ENCODE data around the gene SUFU.

SUFU gene

DNA sequence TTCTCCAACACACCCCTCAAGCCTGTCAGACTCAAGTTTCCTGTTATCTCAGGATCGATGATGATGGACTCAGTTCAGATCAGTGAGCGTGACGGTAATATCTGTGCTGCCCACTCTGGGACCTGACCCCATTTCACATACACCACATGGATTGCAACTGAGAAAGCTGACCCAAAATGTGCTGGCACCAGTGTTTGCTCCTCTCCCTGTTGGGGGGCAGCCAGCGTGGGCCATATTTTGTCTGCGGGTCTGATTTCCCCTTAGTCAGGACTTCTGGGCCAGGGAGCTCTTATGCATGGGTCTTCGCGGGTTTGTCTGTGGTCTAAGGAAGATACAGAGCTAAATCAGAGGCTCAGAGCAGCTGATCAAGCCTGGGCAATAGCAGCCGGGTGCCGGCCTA lies 97.9 kb downstream of the SUFU start:
- Histone ChIP-seq H2BK15ac (ENCODE audit: low read length) (no peak overlapping the region), H3K4me2 (ENCODE audit: insufficient read depth, low read length, poor library complexity, severe bottlenecking) (no peak overlapping the region), H2AK5ac (ENCODE audit: low read depth, low read length) (no peak overlapping the region), H3K4me1 (ENCODE audit: control insufficient read depth in 2 of 2, insufficient read depth in 1 of 2, low read depth in 1 of 2, low read length in 2 of 2) (peaks cover 0 to 7% of the 10 kb centered on the region in 2 donors), H3K79me1 (ENCODE audit: low read depth, low read length) (no peaks in the 10 kb centered on the region), H3K27me3 (ENCODE audit: control insufficient read depth in 3 of 3, insufficient read depth in 3 of 3, low read depth in 1 of 3, low read length in 3 of 3) (no peaks in the 10 kb centered on the region), H3K4ac (ENCODE audit: low read length) (no peak overlapping the region), H4K8ac (ENCODE audit: low read depth, low read length) (no peak overlapping the region), H3K9ac (ENCODE audit: low read depth, low read length, poor library complexity) (no peak overlapping the region), H3K18ac (ENCODE audit: low read length) (no peak overlapping the region), H3K36me3 (replicated peaks in 1 of 2; ENCODE audit: control insufficient read depth in 2 of 2, insufficient read depth in 2 of 2, low read length in 2 of 2) (peaks cover 39 to 88% of the 10 kb centered on the region in 2 donors), H2AFZ (ENCODE audit: low read length) (no peak overlapping the region), H3K4me3 (ENCODE audit: low read length in 2 of 2) (no peak overlapping the region), H3K27ac (replicated peaks; ENCODE audit: low read length) (no peak overlapping the region), H3K23ac (ENCODE audit: low read depth, low read length, poor library complexity) (no peak overlapping the region), H3K14ac (ENCODE audit: low read length) (no peak overlapping the region), H2BK120ac (ENCODE audit: low read depth, low read length) (no peak overlapping the region), H2BK5ac (ENCODE audit: low read length) (no peak overlapping the region), H3K9me3 (replicated peaks in 1 of 2; ENCODE audit: control insufficient read depth in 2 of 2, insufficient read depth in 1 of 2, low read depth in 1 of 2, low read length in 2 of 2) (no peaks in the 10 kb centered on the region), H4K91ac (ENCODE audit: low read depth, low read length, poor library complexity) (no peak overlapping the region), H2BK12ac (ENCODE audit: low read length) (no peak overlapping the region)
- no peak for DNase-seq (ENCODE audit: low spot score)
- no CpG with 5 or more reads among the region's 9 CpGs for WGBS, 2 donors (ENCODE audit: extremely low coverage in 2 of 2, insufficient read length in 2 of 2, insufficient replicate concordance in 1 of 2)

DNA sequence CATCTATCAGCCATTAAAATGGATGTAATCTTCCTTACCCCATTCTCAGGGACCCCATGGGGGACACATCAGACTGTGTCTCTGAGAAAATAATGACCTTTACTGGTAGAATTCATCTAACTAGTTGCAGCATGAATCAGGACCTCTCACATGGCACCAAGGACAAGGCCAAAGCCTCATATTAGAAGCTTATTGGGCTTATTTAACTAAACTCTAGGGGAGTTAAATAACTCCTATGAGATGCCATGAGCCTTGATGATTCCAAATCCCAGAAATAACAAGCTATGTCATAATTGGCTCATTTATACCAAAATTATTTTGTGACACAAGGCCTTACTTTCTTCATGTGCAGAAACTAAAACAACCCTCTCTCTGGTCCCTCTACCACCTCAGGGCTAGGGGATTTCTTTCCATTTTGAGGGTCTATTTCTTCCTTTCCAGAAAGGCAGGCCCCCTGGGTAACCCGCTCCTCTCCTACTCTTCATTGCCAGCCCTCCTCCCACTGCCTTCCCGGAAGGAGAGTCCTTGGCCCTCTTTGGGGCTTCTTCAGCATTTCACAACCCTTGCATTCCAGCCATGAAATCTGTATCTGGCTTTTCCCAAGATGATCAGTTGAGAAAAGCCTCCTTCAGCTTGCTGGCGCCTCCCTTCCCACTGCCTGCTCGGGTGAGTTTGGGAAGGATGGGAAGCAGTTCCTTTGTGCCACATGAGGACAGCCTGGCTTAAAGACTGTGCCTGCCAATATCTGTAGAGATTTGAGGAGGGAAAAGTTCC lies 98.7 kb downstream of the SUFU start:
- Histone ChIP-seq H3K4ac (ENCODE audit: low read length) (no peak overlapping the region), H2BK120ac (ENCODE audit: low read depth, low read length) (no peak overlapping the region), H3K9ac (ENCODE audit: low read depth, low read length, poor library complexity) (no peak overlapping the region), H2AFZ (ENCODE audit: low read length) (no peak overlapping the region), H2BK5ac (ENCODE audit: low read length) (no peak overlapping the region), H3K79me1 (ENCODE audit: low read depth, low read length) (no peaks in the 10 kb centered on the region), H2BK12ac (ENCODE audit: low read length) (no peak overlapping the region), H3K36me3 (replicated peaks in 1 of 2; ENCODE audit: control insufficient read depth in 2 of 2, insufficient read depth in 2 of 2, low read length in 2 of 2) (peaks cover 35 to 80% of the 10 kb centered on the region in 2 donors), H3K27ac (replicated peaks; ENCODE audit: low read length) (no peak overlapping the region), H3K4me3 (ENCODE audit: low read length in 2 of 2) (no peak overlapping the region), H4K91ac (ENCODE audit: low read depth, low read length, poor library complexity) (no peak overlapping the region), H3K14ac (ENCODE audit: low read length) (no peak overlapping the region), H4K8ac (ENCODE audit: low read depth, low read length) (no peak overlapping the region), H3K4me2 (ENCODE audit: insufficient read depth, low read length, poor library complexity, severe bottlenecking) (no peak overlapping the region), H3K9me3 (replicated peaks in 1 of 2; ENCODE audit: control insufficient read depth in 2 of 2, insufficient read depth in 1 of 2, low read depth in 1 of 2, low read length in 2 of 2) (no peaks in the 10 kb centered on the region), H2AK5ac (ENCODE audit: low read depth, low read length) (no peak overlapping the region), H3K27me3 (ENCODE audit: control insufficient read depth in 3 of 3, insufficient read depth in 3 of 3, low read depth in 1 of 3, low read length in 3 of 3) (no peaks in the 10 kb centered on the region), H2BK15ac (ENCODE audit: low read length) (no peak overlapping the region), H3K18ac (ENCODE audit: low read length) (no peak overlapping the region), H3K4me1 (ENCODE audit: control insufficient read depth in 2 of 2, insufficient read depth in 1 of 2, low read depth in 1 of 2, low read length in 2 of 2) (peaks cover 0 to 7% of the 10 kb centered on the region in 2 donors), H3K23ac (ENCODE audit: low read depth, low read length, poor library complexity) (no peak overlapping the region)
- WGBS, 2 donors (ENCODE audit: extremely low coverage in 2 of 2, insufficient read length in 2 of 2, insufficient replicate concordance in 1 of 2) = no CpG with 5 or more reads among the region's 4 CpGs
- DNase-seq (ENCODE audit: low spot score) = no peak

DNA sequence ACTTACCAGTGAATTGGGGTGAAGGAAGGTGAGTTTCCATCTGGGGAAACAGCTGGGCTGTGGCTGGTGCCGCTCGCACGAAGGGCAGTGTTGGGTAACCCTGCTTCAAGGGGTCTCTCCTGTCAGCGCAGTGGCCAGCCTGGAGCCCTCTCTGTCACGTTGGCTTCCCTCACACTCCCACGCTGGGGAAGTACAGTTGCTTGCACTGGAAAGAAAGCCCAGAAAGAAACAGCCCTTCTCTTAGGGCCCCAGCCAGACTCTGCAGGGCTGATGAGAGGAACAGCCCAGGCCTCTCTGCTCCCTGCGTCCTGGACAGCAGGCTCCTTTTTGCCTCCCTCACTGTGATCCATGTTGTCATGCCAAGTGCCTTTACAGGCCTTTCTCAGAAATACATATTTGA lies 100.2 kb downstream of the SUFU start:
- Histone ChIP-seq H3K79me1 (ENCODE audit: low read depth, low read length) (no peaks in the 10 kb centered on the region), H3K14ac (ENCODE audit: low read length) (no peak overlapping the region), H3K4me3 (ENCODE audit: low read length in 2 of 2) (no peak overlapping the region), H3K9me3 (replicated peaks in 1 of 2; ENCODE audit: control insufficient read depth in 2 of 2, insufficient read depth in 1 of 2, low read depth in 1 of 2, low read length in 2 of 2) (no peaks in the 10 kb centered on the region), H2BK120ac (ENCODE audit: low read depth, low read length) (no peak overlapping the region), H3K36me3 (replicated peaks in 1 of 2; ENCODE audit: control insufficient read depth in 2 of 2, insufficient read depth in 2 of 2, low read length in 2 of 2) (peaks cover 32 to 68% of the 10 kb centered on the region in 2 donors), H3K23ac (ENCODE audit: low read depth, low read length, poor library complexity) (no peak overlapping the region), H2AFZ (ENCODE audit: low read length) (no peak overlapping the region), H2BK15ac (ENCODE audit: low read length) (no peak overlapping the region), H3K9ac (ENCODE audit: low read depth, low read length, poor library complexity) (no peak overlapping the region), H2AK5ac (ENCODE audit: low read depth, low read length) (no peak overlapping the region), H2BK5ac (ENCODE audit: low read length) (no peak overlapping the region), H3K27ac (replicated peaks; ENCODE audit: low read length) (no peak overlapping the region), H3K4ac (ENCODE audit: low read length) (no peak overlapping the region), H3K4me1 (ENCODE audit: control insufficient read depth in 2 of 2, insufficient read depth in 1 of 2, low read depth in 1 of 2, low read length in 2 of 2) (peaks cover 0 to 7% of the 10 kb centered on the region in 2 donors), H3K4me2 (ENCODE audit: insufficient read depth, low read length, poor library complexity, severe bottlenecking) (no peak overlapping the region), H3K18ac (ENCODE audit: low read length) (no peak overlapping the region), H4K91ac (ENCODE audit: low read depth, low read length, poor library complexity) (no peak overlapping the region), H2BK12ac (ENCODE audit: low read length) (no peak overlapping the region), H3K27me3 (ENCODE audit: control insufficient read depth in 3 of 3, insufficient read depth in 3 of 3, low read depth in 1 of 3, low read length in 3 of 3) (no peaks in the 10 kb centered on the region), H4K8ac (ENCODE audit: low read depth, low read length) (no peak overlapping the region)
- no peak for DNase-seq (ENCODE audit: low spot score)
- no CpG with 5 or more reads among the region's 7 CpGs for WGBS, 2 donors (ENCODE audit: extremely low coverage in 2 of 2, insufficient read length in 2 of 2, insufficient replicate concordance in 1 of 2)

DNA sequence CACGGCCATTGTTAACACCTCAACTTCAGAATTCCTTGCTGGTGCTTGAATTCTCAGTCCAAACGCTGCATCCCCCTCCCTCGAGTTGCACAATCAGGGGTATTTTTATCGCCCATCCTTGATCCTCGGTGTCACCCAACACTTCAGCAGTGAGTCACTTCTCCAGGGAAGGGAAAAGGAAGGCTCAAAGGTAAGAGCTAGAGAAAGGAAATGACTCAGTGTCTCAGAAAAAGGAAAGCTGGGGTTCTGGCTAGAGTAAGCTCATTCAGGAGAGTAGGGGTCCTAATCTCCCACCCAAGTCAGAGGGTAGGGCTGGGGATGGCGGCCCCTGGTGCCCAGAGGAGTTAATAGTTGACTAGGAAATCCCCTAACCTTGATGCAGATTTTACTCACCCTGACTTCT lies 100.7 kb downstream of the SUFU start:
- no peak overlapping the region for H4K8ac ChIP-seq (ENCODE audit: low read depth, low read length)
- H2BK5ac ChIP-seq (ENCODE audit: low read length) = no peak overlapping the region
- DNase-seq (ENCODE audit: low spot score) = no peak
- no peak overlapping the region for H3K4me2 ChIP-seq (ENCODE audit: insufficient read depth, low read length, poor library complexity, severe bottlenecking)
- no CpG with 5 or more reads among the region's 6 CpGs for WGBS, 2 donors (ENCODE audit: extremely low coverage in 2 of 2, insufficient read length in 2 of 2, insufficient replicate concordance in 1 of 2)
- H3K18ac ChIP-seq (ENCODE audit: low read length) = no peak overlapping the region
- H3K4ac ChIP-seq (ENCODE audit: low read length) = no peak overlapping the region
- H2BK12ac ChIP-seq (ENCODE audit: low read length) = no peak overlapping the region
- no peak overlapping the region for H3K9ac ChIP-seq (ENCODE audit: low read depth, low read length, poor library complexity)
- H3K27ac ChIP-seq (replicated peaks; ENCODE audit: low read length) = no peak overlapping the region
- no peak overlapping the region for H2BK15ac ChIP-seq (ENCODE audit: low read length)
- peaks cover 31 to 63% of the 10 kb centered on the region in 2 donors for H3K36me3 ChIP-seq (replicated peaks in 1 of 2; ENCODE audit: control insufficient read depth in 2 of 2, insufficient read depth in 2 of 2, low read length in 2 of 2)
- H3K14ac ChIP-seq (ENCODE audit: low read length) = no peak overlapping the region
- peaks cover 0 to 6% of the 10 kb centered on the region in 2 donors for H3K4me1 ChIP-seq (ENCODE audit: control insufficient read depth in 2 of 2, insufficient read depth in 1 of 2, low read depth in 1 of 2, low read length in 2 of 2)
- no peak overlapping the region for H2AFZ ChIP-seq (ENCODE audit: low read length)
- H3K79me1 ChIP-seq (ENCODE audit: low read depth, low read length) = no peaks in the 10 kb centered on the region
- no peaks in the 10 kb centered on the region for H3K9me3 ChIP-seq (replicated peaks in 1 of 2; ENCODE audit: control insufficient read depth in 2 of 2, insufficient read depth in 1 of 2, low read depth in 1 of 2, low read length in 2 of 2)
- no peak overlapping the region for H3K23ac ChIP-seq (ENCODE audit: low read depth, low read length, poor library complexity)
- no peak overlapping the region for H3K4me3 ChIP-seq (ENCODE audit: low read length in 2 of 2)
- no peak overlapping the region for H2AK5ac ChIP-seq (ENCODE audit: low read depth, low read length)
- no peak overlapping the region for H2BK120ac ChIP-seq (ENCODE audit: low read depth, low read length)
- no peak overlapping the region for H4K91ac ChIP-seq (ENCODE audit: low read depth, low read length, poor library complexity)
- no peaks in the 10 kb centered on the region for H3K27me3 ChIP-seq (ENCODE audit: control insufficient read depth in 3 of 3, insufficient read depth in 3 of 3, low read depth in 1 of 3, low read length in 3 of 3)
